Measurements from ENCODE around the gene MCU.
"Not testable (repeated sequence)": the region's sequence is repeated elsewhere in the genome, so short reads cannot be mapped to it uniquely, and the experiment has no call there.

Gene MCU

DNA sequence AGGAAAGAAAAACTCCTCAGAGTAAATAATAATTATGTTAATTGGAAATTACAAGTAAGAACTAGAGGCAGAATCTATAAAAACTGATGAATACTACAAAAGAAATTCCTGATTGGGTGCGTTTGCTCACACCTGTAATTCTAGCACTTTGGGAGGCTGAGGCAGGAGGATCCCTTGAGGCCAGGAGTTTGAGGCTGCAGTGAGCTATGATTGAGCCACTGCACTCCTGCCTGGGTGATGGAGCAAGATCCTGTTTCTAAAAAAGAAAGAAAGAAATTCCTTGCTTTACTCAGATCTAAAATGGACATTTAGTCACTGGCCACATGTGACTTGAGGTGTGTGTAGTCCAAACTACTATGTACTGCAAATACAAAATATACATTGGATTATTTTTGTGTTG is 42.0 kb downstream of the MCU start:
- H3K9me3 ChIP-seq = no peaks in the 10 kb centered on the region
- H3K27ac ChIP-seq = no peak overlapping the region
- no peaks in the 10 kb centered on the region for H3K27me3 ChIP-seq
- no peak overlapping the region for H3K4me3 ChIP-seq
- no peak for DNase-seq
- no peaks in the 10 kb centered on the region for H3K36me3 ChIP-seq
- peaks cover 0 to 71% (median 14%) of the 10 kb centered on the region in 4 donors for H3K4me1 ChIP-seq
- intact Hi-C loops (cut with DNase I; ENCODE audit: low total_unique reads) = no loop called here
- TF ChIP-seq, protein P1, sequence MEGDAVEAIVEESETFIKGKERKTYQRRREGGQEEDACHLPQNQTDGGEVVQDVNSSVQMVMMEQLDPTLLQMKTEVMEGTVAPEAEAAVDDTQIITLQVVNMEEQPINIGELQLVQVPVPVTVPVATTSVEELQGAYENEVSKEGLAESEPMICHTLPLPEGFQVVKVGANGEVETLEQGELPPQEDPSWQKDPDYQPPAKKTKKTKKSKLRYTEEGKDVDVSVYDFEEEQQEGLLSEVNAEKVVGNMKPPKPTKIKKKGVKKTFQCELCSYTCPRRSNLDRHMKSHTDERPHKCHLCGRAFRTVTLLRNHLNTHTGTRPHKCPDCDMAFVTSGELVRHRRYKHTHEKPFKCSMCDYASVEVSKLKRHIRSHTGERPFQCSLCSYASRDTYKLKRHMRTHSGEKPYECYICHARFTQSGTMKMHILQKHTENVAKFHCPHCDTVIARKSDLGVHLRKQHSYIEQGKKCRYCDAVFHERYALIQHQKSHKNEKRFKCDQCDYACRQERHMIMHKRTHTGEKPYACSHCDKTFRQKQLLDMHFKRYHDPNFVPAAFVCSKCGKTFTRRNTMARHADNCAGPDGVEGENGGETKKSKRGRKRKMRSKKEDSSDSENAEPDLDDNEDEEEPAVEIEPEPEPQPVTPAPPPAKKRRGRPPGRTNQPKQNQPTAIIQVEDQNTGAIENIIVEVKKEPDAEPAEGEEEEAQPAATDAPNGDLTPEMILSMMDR (IDR thresholded peaks at IDR 0.05) = no peak

DNA sequence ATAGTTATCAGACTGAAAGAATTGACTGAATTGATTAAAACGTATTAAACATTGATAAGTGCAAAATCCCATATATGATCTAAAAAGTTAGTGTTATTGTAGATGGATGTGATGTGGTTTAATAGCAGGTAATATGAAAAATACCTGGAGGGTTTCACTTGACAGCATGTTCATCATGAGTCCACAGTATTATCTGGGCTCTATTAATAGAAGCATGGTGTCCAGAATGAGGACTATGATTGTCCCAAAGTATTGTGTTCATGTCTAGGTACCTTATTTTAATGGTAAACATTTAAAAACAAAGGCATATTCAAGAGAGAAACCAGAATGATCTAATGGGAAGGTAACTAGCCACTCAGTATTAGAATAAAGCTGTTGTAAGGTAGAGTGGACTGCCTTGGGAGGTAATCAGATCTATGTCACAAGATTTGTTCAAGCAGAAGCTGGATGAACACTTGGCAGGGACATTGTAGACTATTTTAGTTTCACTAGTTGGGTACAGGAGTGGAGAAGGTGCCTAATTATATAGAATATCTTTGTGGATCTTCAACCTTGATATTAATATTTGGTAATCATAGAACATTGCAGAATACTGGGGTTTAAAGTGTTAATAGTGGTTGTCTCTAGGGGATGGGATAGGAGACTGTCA is 43.5 kb downstream of the MCU start:
- Histone ChIP-seq H3K4me1 (peaks cover 0 to 71% (median 17%) of the 10 kb centered on the region in 4 donors), H3K27ac (peak overlapping the region; percentile 46 to 72), H3K9me3 (no peaks in the 10 kb centered on the region), H3K27me3 (no peaks in the 10 kb centered on the region), H3K36me3 (no peaks in the 10 kb centered on the region), H3K4me3 (no peak overlapping the region)
- intact Hi-C loops (cut with DNase I; ENCODE audit: low total_unique reads) = no loop called here
- TF ChIP-seq, protein P1 (IDR thresholded peaks at IDR 0.05) = no peak
- no peak for DNase-seq

DNA sequence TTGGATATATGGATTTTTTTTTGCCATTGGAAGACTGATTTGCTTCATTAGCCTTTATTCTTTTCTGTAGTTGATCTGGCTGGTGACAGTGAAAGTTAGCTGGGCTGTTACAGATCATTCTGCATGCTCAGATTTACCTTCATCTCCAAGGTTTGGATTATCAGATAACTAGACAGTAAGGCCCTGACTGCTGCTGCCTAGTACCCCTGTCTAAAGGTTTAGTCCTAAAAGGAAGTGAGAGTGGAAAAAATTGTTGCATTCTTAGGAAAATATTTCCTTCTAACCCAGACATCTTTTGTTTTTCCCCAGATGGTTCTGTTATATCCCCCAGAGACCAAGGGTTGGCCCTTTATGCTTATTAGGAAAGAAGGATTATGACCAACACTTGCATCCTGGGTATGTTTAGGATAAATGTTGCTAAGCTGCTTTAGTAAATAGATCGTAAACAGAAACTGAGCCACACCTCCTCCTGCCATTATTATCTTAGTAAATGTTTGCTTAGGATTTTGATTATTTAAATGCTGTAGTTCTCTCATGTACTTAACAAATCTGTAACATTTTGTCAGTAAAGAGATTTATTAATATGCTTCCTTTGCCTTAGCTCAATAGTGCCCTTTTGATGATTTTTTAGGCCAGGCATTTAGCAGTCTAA is 44.4 kb downstream of the MCU start:
- TF ChIP-seq, protein P1 (IDR thresholded peaks at IDR 0.05) = no peak

DNA sequence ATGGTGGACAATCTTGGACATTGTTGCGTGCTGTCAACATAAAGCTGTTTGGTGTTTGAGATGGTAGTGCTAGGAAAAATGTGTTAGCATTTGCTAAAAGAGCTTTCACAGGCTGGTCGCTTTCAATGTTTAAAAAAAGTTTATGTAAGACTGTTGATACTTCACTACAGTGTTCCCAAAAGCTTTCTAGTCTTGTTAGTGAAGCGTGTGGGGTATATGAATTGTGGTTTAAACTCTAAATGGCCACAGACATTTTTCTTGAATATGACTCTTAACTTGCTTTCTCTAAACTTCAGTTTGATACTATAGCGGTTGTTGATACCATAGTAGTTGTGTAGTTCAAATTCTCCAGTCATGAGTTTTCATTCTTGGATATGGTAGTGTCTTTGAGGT is 44.9 kb downstream of the MCU start:
- no peaks in the 10 kb centered on the region for H3K36me3 ChIP-seq
- no peak overlapping the region for H3K4me3 ChIP-seq
- TF ChIP-seq, protein P1 (IDR thresholded peaks at IDR 0.05) = no peak
- H3K27me3 ChIP-seq = no peaks in the 10 kb centered on the region
- DNase-seq = no peak
- H3K4me1 ChIP-seq = peaks cover 0 to 75% (median 19%) of the 10 kb centered on the region in 4 donors
- intact Hi-C loops (cut with DNase I; ENCODE audit: low total_unique reads) = no loop called here
- H3K9me3 ChIP-seq = no peaks in the 10 kb centered on the region
- peak overlapping the region; percentile 46 to 72 for H3K27ac ChIP-seq

More for the DNA sequence above, 44.4 kb downstream of the MCU start:
- H3K27ac ChIP-seq = peak overlapping the region; percentile 46 to 72
- intact Hi-C loops (cut with DNase I; ENCODE audit: low total_unique reads) = no loop called here
- H3K4me3 ChIP-seq = no peak overlapping the region
- H3K27me3 ChIP-seq = no peaks in the 10 kb centered on the region
- no peaks in the 10 kb centered on the region for H3K9me3 ChIP-seq
- no peaks in the 10 kb centered on the region for H3K36me3 ChIP-seq
- DNase-seq = no peak
- H3K4me1 ChIP-seq = peaks cover 0 to 74% (median 19%) of the 10 kb centered on the region in 4 donors

DNA sequence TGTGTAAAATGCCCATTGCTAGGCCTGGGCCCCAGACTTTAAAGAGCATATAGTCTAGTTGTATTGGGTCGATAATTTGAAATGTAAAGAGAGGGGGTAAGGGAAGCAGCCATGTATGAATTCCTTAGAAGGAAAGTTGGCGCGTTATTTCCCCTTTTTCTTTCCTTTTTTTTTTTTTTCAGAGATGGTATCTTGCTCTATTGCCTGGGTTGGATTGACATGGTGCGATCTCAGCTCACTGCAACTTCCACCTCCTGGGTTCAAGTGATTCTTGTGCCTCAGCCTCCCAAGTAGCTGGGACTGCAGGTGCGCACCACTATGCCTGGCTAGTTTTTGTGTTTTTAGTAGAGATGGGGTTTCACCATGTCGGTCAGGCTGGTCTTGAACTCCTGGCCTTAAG is 45.4 kb downstream of the MCU start:
- Histone ChIP-seq H3K27ac (peak overlapping the region; percentile 46 to 72), H3K4me1 (peaks cover 0 to 76% (median 19%) of the 10 kb centered on the region in 4 donors)
- intact Hi-C loops (cut with DNase I; ENCODE audit: low total_unique reads); H3K27me3 ChIP-seq; DNase-seq; H3K36me3 ChIP-seq; H3K9me3 ChIP-seq; H3K4me3 ChIP-seq: not testable (repeated sequence)

DNA sequence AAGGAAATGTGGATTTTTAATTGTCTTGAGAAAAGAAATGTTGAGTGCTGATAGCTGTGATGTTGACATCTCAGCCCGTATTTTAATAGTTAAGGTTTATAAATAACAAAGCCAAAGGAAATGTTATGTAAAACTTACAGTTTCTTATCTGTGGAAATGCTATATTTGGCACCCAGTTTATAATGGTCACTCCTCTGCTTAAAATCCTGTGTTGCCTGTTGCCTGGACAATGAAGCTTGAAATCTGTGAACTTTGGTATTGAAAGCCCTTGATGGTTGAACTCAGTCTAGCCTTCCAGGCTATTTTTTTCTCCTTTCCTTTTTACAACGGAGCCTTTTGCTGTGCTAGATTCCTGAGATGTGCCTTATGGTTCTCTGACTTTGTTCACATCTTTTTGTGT is 46.5 kb downstream of the MCU start:
- Histone ChIP-seq H3K27ac (peak overlapping the region; percentile 46 to 72), H3K4me1 (peaks cover 0 to 76% (median 19%) of the 10 kb centered on the region in 4 donors), H3K4me3 (no peak overlapping the region), H3K27me3 (no peaks in the 10 kb centered on the region), H3K9me3 (no peaks in the 10 kb centered on the region), H3K36me3 (no peaks in the 10 kb centered on the region)
- DNase-seq = no peak
- TF ChIP-seq, protein P1 (IDR thresholded peaks at IDR 0.05) = no peak
- intact Hi-C loops (cut with DNase I; ENCODE audit: low total_unique reads) = no loop called here
